Stimulated activated effector memory CD8-positive, alpha-beta T cell treated with anti-CD3 and anti-CD28 coated beads, Interleukin-12 subunit alpha, Interleukin-12 subunit beta, amount 100 ng/mL, for 72 hours (primary cell): ENCODE measurements around the gene DYNC2H1.
A peak's percentile ranks its signal among the peaks of the same experiment; 100 is the strongest.
"Not testable (repeated sequence)": the region's sequence is repeated elsewhere in the genome, so short reads cannot be mapped to it uniquely, and the experiment has no call there.

Experiments
- ATAC-seq: fragments of 150-1000 bp; cut with Tn5 transposase; 2 replicates; pipeline ENCODE4 v1.10.0; 2021
- DNase-seq, 2 donors: peaks; one replicate each; pipeline ENCODE4 v3.0.0; 2021 to 2022; ENCODE audit warnings: low spot score in 2 of 2
- H3K27ac Mint-ChIP-seq: one replicate; pipeline ENCODE4 v1.8.0; 2022; ENCODE audit warnings: mild to moderate bottlenecking, mixed read lengths
- H3K36me3 Mint-ChIP-seq: one replicate; pipeline ENCODE4 v1.8.0; 2022; ENCODE audit warnings: mild to moderate bottlenecking, mixed read lengths
- H3K4me1 Mint-ChIP-seq: one replicate; pipeline ENCODE4 v1.8.0; 2022; ENCODE audit warnings: mixed read lengths
- H3K4me3 Mint-ChIP-seq: one replicate; pipeline ENCODE4 v1.8.0; 2022; ENCODE audit warnings: mild to moderate bottlenecking, mixed read lengths
- H3K9me3 Mint-ChIP-seq: one replicate; pipeline ENCODE4 v1.8.0; 2022; ENCODE audit warnings: mixed read lengths

Gene DYNC2H1

DNA sequence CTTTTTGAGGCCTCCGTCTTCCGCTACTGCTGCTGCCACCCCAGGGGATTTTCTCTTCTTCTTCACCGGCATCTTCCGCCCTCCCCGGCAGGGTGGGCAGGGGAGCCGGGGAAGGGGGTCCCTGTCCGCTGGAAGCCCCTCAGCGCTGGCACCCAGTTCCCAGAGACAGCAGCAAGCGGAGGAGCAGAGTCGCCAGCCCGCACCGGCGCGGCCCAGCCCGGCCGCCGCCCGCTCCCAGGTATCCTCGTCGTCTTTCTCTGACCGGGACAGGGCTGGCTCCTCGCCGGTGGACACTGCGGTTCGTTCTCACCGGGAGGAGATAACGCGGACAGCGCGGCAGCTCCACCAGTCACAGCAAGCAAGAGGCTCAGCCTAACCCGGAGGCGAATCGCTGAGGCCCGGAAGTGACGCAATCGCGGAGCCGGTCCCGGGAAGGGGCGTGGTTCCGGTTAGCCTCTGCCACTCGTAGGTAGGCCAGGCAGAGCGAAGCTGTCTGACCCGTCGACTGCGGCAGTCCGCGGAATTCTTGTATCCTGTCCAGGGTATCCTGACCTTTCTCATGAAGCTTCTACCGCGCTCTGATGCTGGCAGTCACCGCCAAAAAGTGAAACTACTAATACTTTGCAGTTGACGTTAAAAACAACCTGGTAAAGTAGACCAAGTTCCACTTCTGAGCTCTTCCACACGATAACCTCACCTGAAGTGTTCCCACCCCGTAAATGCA lies 17.3 kb upstream of the DYNC2H1 start, which contains the start of gene DCUN1D5:
TSS of gene DCUN1D5 (minus strand) at position 360 of the 724 bp plus-strand sequence. CDS start at position 72, 288 bp downstream.
- Mint-ChIP-seq H3K4me3 (peak within 1 kb of the TSS; percentile 83), H3K27ac (peak within 1 kb of the TSS; percentile 91), H3K4me1 (peaks cover 4% of the 10 kb centered on the region), H3K9me3 (no peaks in the 10 kb centered on the region), H3K36me3 (peaks cover 37% of the 10 kb centered on the region)
- ATAC-seq (peak; percentile 99), DNase-seq (peak; percentile 90 to 95)

DNA sequence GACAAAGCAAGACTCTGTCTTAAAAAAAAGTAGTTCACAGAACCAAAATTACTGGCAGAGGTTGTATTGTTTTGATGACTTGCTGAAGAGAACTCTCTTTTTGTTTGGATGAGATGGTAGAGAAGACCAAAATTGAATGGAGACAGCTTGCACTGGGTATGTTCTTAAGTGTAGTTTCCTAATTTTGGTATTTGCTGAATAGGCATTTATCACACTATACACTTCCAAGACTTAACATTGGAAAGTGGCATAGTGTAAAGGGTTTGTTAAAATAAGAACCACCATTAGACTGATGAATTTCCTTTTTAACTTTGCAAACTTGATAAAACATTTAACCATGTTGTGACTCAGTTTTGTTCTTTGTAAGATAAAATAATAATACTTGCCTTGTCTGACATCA lies 11.9 kb upstream of the DYNC2H1 start:
- peaks cover 5% of the 10 kb centered on the region for H3K36me3 Mint-ChIP-seq
- no peak overlapping the region for H3K4me3 Mint-ChIP-seq

GRCh38 chr11:103109818-103110388 lies 677 bp downstream of the DYNC2H1 start:
- peak; percentile 53 for ATAC-seq
- Mint-ChIP-seq H3K4me3 (peak overlapping the region; percentile 96), H3K4me1 (peaks cover 13% of the 10 kb centered on the region), H3K9me3 (no peaks in the 10 kb centered on the region), H3K27ac (peak overlapping the region; percentile 97), H3K36me3 (peaks cover 8% of the 10 kb centered on the region)
- DNase-seq: no peak

More for the DNA sequence above, 11.9 kb upstream of the DYNC2H1 start:
- ATAC-seq: no peak
- Mint-ChIP-seq H3K27ac (no peak overlapping the region), H3K9me3 (no peaks in the 10 kb centered on the region), H3K4me1 (no peaks in the 10 kb centered on the region)
- no peak for DNase-seq

- no peak for ATAC-seq
- no peaks in the 10 kb centered on the region for H3K9me3 Mint-ChIP-seq
- peaks cover 13% of the 10 kb centered on the region for H3K4me1 Mint-ChIP-seq
- H3K4me3 Mint-ChIP-seq: peak overlapping the region; percentile 96
- H3K27ac Mint-ChIP-seq: peak overlapping the region; percentile 97
- DNase-seq: no peak
- peaks cover 8% of the 10 kb centered on the region for H3K36me3 Mint-ChIP-seq
Observed at GRCh38 chr11:103110391-103110790, 1.2 kb downstream of the DYNC2H1 start.

GRCh38 chr11:103111400-103111799 lies 2.2 kb downstream of the DYNC2H1 start:
- no peak overlapping the region for H3K27ac Mint-ChIP-seq
- H3K9me3 Mint-ChIP-seq: no peaks in the 10 kb centered on the region
- no peak overlapping the region for H3K4me3 Mint-ChIP-seq
- H3K4me1 Mint-ChIP-seq: peaks cover 13% of the 10 kb centered on the region
- ATAC-seq (no peak), DNase-seq (no peak)
- peaks cover 8% of the 10 kb centered on the region for H3K36me3 Mint-ChIP-seq

DNA sequence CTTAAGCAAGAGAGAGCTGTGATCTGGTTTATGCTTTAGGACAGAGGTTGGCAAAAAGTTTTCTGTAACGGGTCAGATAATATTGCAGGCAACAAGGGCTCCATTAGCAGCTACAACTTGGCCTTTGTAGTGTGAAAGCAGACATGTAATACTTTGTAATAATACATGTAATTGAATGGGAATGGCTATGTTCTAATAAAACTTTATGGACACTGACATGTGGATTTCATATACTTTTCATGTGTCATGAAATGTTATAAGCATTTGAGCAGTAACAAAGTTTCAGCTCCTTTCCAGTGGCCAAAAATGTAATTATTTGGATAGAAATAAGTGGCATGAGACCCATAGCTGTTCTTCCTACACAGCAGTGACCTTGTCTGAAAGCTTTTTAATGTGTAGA lies 3.1 kb downstream of the DYNC2H1 start:
- Mint-ChIP-seq H3K27ac (no peak overlapping the region), H3K9me3 (no peaks in the 10 kb centered on the region), H3K36me3 (peaks cover 8% of the 10 kb centered on the region), H3K4me3 (no peak overlapping the region), H3K4me1 (peaks cover 13% of the 10 kb centered on the region)
- DNase-seq (no peak), ATAC-seq (no peak)

- no peak overlapping the region for H3K4me3 Mint-ChIP-seq
- peaks cover 3% of the 10 kb centered on the region for H3K4me1 Mint-ChIP-seq
- no peaks in the 10 kb centered on the region for H3K36me3 Mint-ChIP-seq
- no peaks in the 10 kb centered on the region for H3K9me3 Mint-ChIP-seq
- no peak for ATAC-seq
- H3K27ac Mint-ChIP-seq: no peak overlapping the region
- DNase-seq: no peak
Observed at GRCh38 chr11:103114836-103115235, 5.6 kb downstream of the DYNC2H1 start.

GRCh38 chr11:103125462-103125861 lies 16.2 kb downstream of the DYNC2H1 start:
- no peaks in the 10 kb centered on the region for H3K4me1 Mint-ChIP-seq
- no peak overlapping the region for H3K4me3 Mint-ChIP-seq
- no peaks in the 10 kb centered on the region for H3K9me3 Mint-ChIP-seq
- no peak overlapping the region for H3K27ac Mint-ChIP-seq
- DNase-seq (no peak), ATAC-seq (peak; percentile 42)
- H3K36me3 Mint-ChIP-seq: no peaks in the 10 kb centered on the region

DNA sequence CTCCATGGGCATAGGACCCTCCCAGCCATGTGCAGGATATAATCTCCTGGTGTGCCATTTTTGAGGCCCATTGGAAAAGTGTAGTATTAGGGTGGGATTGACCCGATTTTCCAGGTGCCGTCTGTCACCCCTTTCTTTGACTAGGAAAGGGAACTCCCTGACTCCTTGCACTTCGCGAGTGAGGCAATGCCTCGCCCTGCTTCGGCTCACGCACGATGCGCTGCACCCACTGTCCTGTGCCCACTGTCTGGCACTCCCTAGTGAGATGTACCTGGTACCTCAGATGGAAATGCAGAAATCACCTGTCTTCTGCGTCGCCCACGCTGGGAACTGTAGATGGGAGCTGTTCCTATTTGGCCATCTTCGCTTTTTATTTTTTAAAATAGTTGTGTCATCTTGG lies 32.8 kb downstream of the DYNC2H1 start:
- H3K9me3 Mint-ChIP-seq, DNase-seq, H3K4me3 Mint-ChIP-seq, ATAC-seq, H3K4me1 Mint-ChIP-seq, H3K27ac Mint-ChIP-seq, H3K36me3 Mint-ChIP-seq: not testable (repeated sequence)

- Mint-ChIP-seq H3K4me1 (no peaks in the 10 kb centered on the region), H3K27ac (no peak overlapping the region), H3K9me3 (no peaks in the 10 kb centered on the region), H3K36me3 (no peaks in the 10 kb centered on the region), H3K4me3 (no peak overlapping the region)
- no peak for ATAC-seq
- DNase-seq: no peak
Observed at GRCh38 chr11:103147627-103148026, 38.4 kb downstream of the DYNC2H1 start.

GRCh38 chr11:103157542-103157941 lies 48.3 kb downstream of the DYNC2H1 start:
- H3K27ac Mint-ChIP-seq: no peak overlapping the region
- H3K4me1 Mint-ChIP-seq: no peaks in the 10 kb centered on the region
- no peaks in the 10 kb centered on the region for H3K9me3 Mint-ChIP-seq
- DNase-seq (no peak), ATAC-seq (no peak)
- H3K4me3 Mint-ChIP-seq: no peak overlapping the region
- H3K36me3 Mint-ChIP-seq: no peaks in the 10 kb centered on the region

DNA sequence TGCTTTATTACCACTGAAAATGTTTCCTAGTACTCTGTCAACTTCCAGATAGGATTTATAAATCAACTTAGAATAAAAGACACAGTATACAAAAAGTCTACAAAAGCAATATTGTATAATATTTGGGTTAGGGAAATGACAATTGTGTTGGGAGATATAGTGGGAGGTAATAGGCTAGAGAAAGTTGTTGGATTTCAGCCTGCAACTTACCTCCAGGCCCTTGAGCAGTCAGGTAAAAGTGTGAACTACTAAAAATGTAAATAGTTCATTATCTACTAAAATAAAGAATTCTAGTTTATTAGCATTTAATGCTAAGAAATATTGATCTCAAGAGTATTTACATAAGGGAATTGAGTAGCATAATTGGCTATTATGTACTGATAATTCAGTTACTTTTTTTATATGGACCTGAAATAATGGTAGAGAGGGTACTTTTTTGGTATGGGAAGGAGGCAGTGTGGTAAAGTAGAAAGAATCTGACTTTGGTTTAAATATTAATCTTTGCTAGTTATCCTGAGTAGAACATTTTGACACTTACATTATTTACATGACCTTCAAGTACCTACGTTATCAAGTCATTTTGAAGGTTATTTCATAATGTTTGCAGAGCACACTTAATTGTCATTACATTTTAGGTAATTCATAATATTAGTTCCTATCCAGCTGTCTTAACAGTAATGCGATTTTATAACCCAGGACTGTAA lies 55.0 kb downstream of the DYNC2H1 start:
- Mint-ChIP-seq H3K36me3 (no peaks in the 10 kb centered on the region), H3K4me1 (no peaks in the 10 kb centered on the region), H3K27ac (no peak overlapping the region), H3K4me3 (no peak overlapping the region), H3K9me3 (no peaks in the 10 kb centered on the region)
- no peak for ATAC-seq
- DNase-seq: no peak

DNA sequence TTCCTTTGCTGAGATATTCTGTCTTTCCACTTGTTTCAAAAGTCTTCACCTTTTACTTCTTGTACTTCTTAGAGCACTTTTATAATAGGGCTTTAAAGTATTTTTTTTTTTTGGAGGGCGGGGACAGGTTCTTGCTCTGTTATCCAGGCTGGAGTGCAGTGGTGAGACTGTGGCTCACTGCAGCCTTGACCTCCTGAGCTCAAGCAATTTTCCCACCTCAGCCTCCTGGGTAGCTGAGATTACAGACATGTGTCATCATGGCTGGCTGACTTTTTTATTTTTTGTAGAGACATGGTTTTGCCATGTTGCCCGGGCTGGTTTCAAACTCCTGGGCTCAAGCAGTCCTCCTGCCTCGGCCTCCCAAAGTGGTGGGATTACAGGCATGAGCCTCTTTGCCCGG lies 57.9 kb downstream of the DYNC2H1 start:
- Mint-ChIP-seq H3K4me3 (no peak overlapping the region), H3K4me1 (no peaks in the 10 kb centered on the region), H3K9me3 (no peaks in the 10 kb centered on the region), H3K27ac (no peak overlapping the region), H3K36me3 (no peaks in the 10 kb centered on the region)
- DNase-seq (no peak), ATAC-seq (no peak)

GRCh38 chr11:103170865-103171264 lies 61.6 kb downstream of the DYNC2H1 start:
- Mint-ChIP-seq H3K4me1 (no peaks in the 10 kb centered on the region), H3K9me3 (no peaks in the 10 kb centered on the region), H3K4me3 (no peak overlapping the region), H3K27ac (no peak overlapping the region), H3K36me3 (no peaks in the 10 kb centered on the region)
- ATAC-seq: no peak
- DNase-seq: no peak

DNA sequence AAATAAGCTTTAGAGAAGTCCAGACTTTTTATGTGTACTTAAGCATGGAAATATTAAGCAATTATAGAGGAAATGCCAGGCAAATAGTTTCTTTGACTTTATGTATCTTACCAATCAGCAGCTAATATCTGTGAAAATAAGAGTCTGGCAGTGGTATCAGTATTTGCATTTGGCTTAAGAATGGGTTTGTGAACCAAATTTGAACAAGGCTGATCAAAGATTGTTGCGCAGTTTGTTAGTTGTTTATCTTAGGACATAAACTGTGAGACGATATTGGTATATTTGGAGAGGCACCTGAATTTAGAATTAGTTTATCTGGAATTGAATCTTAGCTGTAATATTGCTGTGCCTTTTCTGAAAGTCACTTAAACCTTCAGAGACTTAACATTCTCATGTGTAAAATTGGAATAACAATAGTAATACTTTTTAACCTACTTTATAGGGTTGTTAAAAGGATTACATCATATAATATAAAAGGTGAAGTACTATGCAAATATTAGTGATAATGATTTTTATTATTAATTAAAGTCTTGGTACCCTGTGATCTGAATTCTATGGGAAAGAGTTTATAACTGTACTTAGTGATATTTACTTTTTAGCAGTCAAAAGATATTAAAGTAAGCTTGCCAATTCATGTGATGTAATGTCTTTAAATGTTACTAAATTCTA lies 66.4 kb downstream of the DYNC2H1 start:
- DNase-seq (no peak), ATAC-seq (no peak)
- Mint-ChIP-seq H3K4me1 (no peaks in the 10 kb centered on the region), H3K9me3 (no peaks in the 10 kb centered on the region), H3K27ac (no peak overlapping the region), H3K36me3 (no peaks in the 10 kb centered on the region), H3K4me3 (no peak overlapping the region)
